Placental pericyte (primary cell): Measurements from ENCODE around the gene IFIT1B. TPM values are rescaled to one million over a fixed set of nuclear protein-coding genes. Genes with fewer than 3 reads are reported as not detected.

Experiments used
- total RNA-seq: library from RNA; depleted of rRNA; stranded (reverse); fragments of >200 nt; gene quantifications from 2 replicates; pipeline ENCODE4 v1.2.3, GENCODE V29; 2012

The IFIT1B gene, protein sequence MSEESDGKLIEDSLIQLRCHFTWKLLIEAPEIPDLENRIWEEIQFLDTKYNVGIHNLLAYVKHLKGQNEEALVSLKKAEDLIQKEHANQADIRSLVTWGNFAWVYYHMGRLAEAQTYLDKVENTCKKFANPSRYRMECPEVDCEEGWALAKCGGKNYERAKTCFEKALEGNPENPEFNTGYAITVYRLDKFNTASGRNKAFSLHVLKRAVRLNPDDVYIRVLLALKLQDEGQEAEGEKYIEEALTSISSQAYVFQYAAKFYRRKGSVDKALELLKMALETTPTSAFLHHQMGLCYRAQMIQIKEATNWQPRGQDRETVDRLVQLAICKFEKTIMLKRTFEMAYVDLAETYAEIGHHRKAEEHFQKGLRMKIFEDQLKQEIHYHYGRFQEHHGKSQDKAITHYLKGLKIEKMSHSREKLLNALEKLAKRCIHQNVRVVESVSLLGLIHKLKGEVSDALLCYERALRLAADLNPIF
- not detected in 2 replicates for total RNA-seq

DNA sequence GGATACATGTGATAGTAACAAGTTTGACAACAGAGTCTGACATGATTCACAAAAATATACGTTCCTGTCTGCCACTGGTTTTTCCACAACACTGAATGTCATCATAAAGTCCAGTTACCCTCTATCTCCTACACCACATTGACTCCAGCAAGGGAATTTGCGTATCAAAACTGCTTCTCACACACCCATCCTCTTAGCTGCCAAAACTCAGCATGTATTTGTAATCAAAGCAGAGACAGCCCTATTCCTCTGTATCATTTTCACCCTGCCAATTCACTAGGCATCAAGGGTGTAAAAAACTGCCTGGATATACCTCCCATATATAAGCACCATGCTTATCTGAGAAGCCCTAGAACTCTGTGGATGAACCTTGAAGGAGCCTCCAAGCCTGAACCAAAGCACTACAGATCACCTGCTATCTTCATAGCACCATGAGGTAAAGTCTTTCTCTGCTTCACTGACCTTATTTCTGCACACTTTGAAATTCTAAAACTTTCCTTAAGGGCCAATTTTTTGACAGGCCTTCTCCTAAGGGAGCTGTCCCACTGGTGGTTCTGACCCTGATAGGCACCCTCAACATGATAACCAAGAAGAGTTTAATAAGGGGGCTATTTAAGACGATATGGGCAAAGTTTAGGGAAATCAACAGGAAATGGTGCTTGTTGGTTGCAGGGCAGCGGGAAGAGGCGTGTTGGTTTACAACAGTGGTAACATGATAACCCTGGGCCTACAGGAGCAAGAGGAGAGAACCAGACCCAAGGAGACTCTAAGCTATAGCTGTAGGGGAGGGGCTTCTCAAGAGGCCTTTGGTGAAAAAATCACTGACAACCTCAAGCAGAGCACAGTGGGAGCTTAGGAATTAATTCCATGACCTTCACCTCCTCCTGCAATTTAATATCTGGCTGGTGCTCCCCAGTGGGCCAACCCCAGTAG is at the start of gene IFIT1B:
TSS of gene IFIT1B (plus strand) at position 352 of the 933 bp plus-strand sequence. CDS start at position 432, 80 bp downstream.

GRCh38 chr10:89391907-89392756 is 14.3 kb downstream of the IFIT1B start, which contains the start of gene IFIT1:
IFIT1 (plus strand) TSS chr10:89392623; CDS start chr10:89392713, 90 bp downstream.

GRCh38 chr10:89414146-89414878 is 36.5 kb downstream of the IFIT1B start, which contains the start of gene IFIT5:
IFIT5 (plus strand) TSS chr10:89414568; CDS start chr10:89414799, 231 bp downstream.

Other genes with a start within 250 kb of the IFIT1B start
- gene CH25H, start 170.7 kb upstream of the IFIT1B start, total RNA-seq = 0.29 TPM in 1 of 2 replicates, not detected in the other
- 36.7 and 77.0 TPM in 2 replicates for gene LIPA, start 126.3 kb upstream of the IFIT1B start, total RNA-seq
- gene IFIT2, start 76.0 kb upstream of the IFIT1B start, total RNA-seq = 2.7 and 7.4 TPM in 2 replicates
- 23.9 and 27.8 TPM in 2 replicates for gene IFIT3, start 50.1 kb upstream of the IFIT1B start, total RNA-seq
- gene IFIT1, start 14.6 kb downstream of the IFIT1B start, total RNA-seq = 11.4 and 12.0 TPM in 2 replicates
- gene IFIT5, start 36.5 kb downstream of the IFIT1B start, total RNA-seq = 19.7 and 31.8 TPM in 2 replicates
- 0.14 and 0.22 TPM in 2 replicates for gene SLC16A12, start 157.5 kb downstream of the IFIT1B start, total RNA-seq